HG02852 (cell line): ENCODE measurements around the gene EFNA5.

Source experiments
- ATAC-seq: cut with Tn5 transposase; IDR thresholded peaks from one replicate; pipeline ENCODE4 v1.9.1; 2021; ENCODE audit warnings: mild to moderate bottlenecking, moderate library complexity; ENCODE audit not compliant: unreplicated experiment

The EFNA5 gene

DNA sequence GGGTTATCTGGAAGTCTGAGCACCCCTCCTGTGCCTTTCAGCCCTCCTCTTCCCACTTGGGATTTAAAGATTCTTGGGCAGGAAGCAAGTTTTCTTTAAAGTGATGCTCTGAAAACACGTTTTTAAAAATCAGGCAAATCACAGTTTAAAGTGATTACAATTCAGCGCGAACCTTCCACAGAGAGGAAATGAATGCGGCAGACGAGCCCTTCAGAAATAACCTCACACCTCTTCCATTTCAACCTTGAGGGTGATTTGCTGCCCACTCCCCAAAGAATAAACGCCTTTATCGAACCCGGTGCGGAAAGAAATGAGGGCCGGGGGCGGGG lies 2.3 kb upstream of the EFNA5 start:
- ATAC-seq, result no peak

DNA sequence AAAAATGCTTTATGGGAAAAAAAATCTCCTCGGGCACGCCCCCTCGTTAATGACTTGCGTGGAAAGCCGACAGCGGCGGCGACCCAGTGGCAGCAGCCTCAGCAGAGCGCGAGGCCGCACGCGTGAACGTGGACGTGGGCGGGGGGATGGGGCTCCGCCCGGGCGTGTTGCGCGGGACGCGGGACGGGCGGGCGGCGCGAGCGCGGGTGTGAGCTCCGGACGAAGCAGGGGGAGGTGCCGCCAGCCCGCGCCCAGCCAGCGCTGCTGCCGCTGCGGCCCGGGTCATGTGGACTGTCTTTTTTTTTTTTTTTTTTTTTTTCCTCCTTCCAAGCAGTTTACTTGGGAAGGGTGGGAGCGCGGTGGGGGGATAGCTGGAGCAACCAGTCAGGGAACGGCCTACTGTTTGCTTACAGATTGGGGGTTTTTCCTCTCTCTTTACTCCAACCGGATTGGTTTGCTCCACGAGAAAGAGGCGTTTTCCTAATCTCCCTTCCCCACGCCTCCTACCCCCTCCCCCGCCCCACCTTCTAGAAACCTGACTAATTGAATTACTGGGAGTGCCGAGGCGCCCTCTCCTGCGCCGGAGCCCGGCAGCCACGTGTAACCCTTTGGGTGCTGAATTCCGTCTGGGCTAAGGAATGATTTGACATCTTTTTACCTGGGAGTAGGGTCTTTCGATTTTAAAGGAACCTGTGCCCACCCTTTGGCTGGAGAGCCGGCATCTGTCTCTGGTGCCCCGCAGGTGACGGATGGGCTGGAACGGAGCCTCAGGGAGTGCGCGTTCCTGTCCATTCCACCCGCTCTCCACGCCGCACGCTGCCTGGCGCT lies 1.7 kb upstream of the EFNA5 start:
- no peak for ATAC-seq

DNA sequence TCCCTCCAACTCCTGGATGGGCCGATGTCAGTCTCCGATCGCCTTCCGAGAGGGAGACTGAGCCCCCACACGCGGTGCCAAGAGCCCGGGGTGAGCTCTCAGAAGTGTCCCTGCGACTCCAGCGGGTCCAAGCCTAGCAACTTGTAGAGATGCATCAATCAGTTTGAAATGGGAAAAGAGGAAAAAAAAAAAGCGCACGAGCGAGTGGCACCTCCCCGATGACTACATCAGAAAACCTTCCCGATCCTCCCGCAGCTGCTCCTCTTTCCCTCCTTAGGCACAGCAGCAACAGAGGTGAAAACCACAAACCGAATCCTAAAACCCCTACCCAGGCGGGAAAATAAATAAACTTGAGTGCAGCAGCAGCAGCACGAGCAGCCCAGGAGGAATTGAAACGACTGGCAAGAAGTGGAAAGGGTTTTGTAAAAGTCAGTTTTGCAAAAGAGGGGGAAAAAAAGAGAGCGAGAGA lies 1.0 kb upstream of the EFNA5 start:
- no peak for ATAC-seq

DNA sequence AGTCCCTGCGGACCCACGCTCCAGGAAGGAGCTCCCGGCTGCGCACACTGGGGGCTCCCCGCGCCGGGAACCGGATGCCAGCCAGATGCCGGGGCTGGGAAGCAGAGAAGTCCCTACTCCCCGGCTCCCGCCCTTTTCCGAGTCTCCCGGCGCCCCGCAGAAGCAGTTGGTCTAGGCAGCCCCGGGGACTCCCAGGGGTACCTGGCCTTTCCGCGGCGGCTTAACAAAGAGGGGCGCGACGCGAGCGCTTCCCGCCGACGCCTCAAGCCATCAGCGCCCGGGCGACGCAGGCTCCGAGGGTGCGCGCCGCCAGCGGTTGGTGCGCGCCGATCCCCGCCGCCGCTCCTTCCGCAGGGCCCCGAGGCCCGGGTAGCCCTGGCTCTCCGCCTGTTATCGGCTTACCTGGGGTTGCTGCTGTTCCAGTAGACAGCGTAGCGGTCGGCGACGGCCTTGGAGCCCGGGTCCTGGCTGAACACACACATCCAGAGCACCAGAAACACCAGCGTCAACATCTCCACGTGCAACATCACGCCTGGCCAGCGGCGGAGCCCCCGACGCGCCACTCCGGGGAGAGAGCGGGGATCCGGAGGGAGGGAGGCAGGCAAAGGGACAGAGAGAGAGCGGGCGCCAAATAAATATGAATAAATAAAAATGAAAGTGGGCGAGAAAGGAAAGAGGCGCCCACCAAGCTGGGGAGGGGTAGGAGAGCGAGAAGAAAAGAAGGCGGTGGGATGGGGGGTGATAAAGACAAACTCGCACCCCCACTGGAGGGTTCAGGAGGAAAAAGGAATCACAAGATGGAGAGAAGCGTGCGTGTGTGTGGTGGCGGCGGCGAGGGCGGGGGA lies 428 bp downstream of the EFNA5 start:
- ATAC-seq, result no peak

DNA sequence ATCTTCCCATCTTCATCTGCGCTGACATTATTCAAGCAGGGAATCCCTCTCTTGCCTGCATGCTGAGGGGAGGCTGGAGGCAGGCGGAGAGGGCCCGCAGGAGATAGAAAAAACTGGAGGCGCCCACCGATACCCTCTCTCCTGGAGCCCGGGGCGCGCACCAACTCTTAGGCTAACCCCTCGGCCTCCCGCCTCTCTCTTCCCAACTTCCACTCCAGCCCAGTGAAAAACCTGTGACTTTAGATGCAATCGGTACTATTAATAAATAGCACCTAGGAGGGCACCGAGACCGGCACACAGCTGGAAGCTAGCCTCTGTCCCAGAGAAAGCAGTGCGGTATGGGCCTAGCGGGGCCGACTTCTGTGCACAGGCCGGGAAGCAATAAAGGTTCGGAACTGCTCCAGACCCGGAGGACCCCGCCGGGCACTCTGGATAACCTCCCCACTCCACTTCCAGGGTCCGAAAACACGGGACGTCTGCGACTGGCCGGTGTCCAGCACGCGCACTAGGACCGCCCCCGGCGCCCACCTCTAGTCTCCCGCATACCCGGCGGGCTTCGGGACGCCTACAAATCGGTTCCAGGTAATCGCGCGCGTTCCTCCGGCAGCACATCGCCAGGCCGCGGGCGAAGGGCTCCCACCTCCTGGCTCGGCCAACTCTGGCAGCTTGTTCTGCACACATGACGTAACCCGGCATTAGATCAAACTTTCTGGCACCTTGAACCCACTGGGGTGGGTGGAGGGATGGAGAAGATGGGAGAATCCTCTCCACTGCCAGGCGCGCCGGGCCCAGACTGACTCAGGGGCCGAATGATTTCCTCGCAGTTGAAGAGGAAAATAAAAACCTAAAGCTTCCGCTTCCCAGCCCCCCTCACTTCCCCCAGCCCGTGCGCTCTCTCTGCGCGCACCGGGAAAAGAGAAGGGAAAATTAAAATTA lies 1.4 kb downstream of the EFNA5 start:
- ATAC-seq, result no peak

DNA sequence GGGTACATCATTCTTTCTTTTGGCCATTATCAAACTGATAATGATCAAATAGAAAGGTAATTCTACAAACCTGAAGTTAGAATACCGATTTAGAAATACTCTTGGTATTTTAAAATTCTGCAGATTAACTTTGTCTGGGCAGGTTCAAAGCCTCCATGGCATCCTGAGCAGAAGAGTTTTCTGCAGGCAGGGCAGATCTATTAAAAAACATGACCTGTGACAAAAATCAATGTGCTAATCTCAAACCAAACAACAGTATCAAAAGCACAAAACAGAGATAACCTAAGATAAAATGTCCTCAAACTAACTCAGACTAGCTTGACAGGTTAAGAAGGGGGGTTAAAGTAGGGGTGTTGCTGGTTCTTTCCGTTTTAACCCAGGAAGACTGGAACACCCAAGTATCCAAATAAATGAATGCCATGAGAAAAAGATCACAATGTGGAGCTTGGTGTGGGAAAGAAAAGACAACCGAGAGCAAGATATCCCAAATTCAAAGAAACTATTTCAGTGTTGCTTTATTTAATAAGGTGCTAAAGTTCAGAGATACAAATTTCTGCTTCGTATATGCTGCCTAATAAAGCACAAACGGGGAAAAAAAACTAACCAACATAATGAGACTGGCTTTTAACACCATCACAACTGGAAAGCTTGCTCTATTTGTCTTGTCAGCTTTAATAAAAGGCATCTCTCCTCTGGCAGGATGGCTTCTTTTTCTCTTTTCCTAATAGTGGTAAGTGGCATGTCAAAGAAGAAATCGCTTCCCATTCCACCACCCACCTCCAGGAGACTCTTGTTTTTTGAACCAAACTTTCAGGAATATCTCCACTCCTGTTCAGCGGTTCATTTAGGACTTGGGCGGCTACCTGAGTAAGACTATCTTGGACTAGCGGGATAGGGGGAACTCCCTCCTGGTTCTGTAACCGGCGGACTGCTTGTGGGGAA lies 2.3 kb downstream of the EFNA5 start:
- no peak for ATAC-seq

DNA sequence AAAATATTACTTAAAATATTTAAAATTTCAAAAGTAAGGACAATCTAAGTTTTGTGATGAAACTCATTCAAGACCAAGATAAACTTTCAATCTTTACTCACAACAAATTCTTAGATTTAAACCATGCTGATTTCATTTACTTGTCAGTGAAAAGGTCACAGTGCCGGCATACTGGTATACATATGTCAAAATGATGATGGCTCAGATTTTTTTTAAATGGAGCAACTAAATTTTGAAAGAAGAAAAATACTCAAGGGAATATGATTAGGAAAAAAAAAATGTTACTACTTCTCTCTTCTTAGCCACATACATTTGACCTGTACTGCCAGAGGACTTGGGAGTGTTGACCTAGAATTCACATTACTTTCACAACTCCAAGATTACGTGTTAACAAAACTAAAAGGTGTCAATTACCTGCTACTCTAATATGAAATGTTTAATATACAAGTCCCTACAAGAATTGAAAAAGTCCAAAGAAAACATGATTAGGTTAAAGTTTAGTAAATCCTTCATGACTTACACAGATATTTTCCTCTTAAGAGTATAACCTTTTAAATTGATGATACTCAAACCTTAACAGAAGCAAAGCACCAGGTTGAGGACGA lies 4.6 kb downstream of the EFNA5 start:
- no peak for ATAC-seq

DNA sequence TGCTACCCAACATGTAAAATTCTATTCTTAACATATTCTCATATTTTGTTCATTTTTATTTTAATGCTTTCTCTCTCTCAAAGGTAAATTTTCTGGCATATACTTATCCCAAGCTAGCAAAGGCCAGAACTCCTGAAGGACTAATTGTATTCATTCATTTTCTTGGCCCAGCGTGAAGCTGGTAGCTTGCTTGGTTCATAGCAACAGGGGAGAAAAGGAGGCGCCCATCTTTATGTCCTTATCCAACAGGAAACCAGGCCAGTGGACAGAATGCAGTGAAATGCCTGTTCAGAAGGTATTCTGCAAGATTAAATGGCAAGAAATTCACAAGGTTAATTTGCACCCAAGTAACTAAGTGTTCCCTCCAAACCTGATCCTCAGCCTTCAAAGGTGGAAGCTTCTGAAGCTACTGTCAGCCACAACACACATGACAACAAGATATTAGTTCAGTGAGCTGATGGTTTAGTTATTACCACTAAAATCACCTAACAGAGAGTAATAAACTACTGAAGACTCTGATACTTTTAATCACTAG lies 5.6 kb downstream of the EFNA5 start:
- ATAC-seq, result no peak

DNA sequence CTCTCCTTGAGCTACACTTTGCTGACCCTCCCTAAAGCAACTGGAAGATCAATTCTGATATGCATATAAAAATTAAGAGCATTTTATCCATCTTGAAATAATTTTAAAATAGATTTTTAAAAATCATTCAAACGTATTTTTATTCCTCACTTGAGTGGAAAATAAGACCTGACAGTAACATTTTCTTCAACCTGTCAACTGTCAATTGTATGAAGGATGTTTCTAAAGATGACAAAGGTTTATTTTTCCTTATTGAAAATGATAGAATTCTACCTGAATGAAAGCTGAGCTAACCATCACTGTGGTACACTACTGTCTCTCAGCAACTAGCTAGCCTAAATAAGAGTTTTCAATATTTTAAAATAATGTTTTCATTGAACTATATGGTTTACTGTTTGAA lies 7.0 kb downstream of the EFNA5 start:
- ATAC-seq, result no peak

DNA sequence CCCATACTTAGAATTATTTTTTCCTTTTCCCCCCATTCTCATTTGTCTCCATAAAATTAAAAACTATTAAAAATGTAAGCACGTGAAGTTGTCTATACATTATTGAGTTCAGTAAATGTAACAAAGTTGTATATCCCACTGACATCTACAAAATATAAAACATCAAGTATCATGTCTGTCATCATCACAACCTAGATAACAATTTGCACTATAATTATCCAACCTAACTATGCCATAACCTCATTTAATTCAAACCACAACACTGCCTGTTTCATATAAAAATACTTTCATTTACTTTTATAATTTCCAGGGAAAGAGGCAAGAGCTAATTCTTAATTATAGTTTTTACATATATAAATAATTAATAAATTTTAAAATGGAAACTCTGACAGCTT lies 9.1 kb downstream of the EFNA5 start:
- ATAC-seq, result no peak

DNA sequence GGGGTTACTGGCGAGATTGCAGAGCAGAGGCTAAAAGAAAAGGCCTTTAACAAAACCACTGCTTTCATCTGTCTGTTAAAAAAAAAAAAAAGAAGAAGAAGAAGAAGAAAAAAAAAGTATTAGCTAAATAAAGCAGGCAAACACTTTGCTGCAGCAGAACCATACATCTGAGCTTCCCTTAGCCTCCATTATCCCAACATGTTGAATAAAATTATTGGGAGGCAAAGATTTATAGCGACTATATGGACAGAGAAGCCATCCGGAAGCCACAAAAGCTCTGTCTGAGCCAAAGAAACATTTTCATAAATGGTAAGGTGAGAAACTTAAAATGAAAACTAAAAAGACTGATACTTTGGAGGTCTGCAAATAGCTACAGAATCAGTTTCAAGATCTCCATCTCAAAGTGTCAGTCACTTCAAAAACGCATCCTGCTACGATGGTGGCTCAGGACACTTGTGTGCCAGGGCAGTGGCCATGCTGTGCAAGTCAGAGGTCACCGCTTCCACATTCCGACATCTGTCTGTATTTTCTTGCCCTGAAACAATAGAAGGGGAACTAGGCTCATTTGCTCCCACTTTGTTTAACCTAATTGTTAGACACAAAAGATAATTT lies 9.6 kb downstream of the EFNA5 start:
- no peak for ATAC-seq

DNA sequence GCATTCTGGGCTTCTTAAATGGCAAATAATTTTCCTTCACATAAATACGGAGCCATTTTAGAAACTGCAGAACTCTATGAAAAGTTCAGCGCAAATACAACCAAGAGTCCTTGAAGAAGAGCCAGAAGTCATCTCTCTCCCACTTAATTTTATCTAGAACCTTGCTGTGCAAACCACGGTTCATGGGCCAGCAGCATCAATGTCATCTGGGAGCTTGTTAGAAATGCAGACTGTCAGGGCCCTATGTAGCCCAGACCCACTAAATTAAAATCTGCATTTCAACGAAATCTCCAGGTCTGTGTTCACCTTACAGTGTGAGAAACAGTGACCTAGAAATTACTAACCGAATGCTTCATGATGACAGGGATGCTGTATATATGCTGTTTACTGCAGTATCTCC lies 12.2 kb downstream of the EFNA5 start:
- ATAC-seq, result no peak

DNA sequence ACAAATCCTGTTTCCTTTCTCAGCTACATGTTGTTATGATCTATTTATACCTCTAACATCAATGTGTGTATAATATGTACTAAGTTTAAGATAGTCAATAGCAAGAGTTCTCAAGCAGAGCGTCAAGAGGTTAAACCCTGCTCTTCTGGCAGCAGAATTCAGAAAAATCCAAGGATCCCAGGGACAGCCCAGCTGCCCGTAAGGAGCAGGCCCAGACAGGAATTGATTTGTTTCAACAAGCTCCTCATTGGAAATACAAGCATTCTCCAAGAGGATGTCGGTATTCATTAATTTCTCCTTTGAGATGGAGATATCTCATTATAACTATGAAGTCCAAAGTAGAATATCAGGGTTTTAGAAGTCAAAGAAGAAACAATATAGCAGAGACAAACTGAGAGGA lies 14.9 kb downstream of the EFNA5 start:
- ATAC-seq, result no peak

DNA sequence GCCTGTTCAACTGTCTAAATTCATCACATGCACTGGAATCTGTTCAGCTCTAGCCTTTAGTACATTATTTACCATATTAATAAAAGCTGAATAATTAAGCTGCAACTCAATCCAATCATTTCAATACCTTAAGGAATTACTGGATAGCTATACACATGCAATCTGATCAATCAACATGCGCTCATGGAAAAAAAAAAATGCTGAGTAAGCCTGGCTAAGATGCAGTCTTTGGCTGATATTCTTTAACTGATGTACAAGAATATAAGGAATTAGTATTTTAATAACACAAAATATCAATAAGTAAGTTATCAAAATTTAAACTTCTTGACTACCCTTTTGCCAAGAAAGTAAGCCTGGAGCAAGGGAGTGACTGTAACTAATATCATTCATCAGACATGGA lies 15.9 kb downstream of the EFNA5 start:
- ATAC-seq, result no peak

DNA sequence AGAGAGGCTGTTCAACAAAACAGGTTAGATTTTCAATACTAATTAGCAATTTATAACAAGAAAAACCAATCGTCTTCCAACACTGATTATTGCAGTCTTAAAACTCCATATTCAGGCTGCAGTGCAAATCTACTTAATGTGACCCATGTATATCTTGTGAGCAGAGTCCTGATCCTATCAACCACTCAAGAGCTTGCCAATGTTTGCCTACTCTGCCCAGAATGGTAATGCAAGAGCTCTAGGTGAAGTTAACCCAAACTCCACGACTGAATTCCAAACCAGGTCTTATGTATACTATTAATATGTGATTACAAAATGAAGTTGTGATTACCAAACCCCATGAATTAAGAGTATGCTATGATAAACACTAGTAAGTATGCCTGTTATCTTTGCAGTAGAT lies 17.1 kb downstream of the EFNA5 start:
- no peak for ATAC-seq

DNA sequence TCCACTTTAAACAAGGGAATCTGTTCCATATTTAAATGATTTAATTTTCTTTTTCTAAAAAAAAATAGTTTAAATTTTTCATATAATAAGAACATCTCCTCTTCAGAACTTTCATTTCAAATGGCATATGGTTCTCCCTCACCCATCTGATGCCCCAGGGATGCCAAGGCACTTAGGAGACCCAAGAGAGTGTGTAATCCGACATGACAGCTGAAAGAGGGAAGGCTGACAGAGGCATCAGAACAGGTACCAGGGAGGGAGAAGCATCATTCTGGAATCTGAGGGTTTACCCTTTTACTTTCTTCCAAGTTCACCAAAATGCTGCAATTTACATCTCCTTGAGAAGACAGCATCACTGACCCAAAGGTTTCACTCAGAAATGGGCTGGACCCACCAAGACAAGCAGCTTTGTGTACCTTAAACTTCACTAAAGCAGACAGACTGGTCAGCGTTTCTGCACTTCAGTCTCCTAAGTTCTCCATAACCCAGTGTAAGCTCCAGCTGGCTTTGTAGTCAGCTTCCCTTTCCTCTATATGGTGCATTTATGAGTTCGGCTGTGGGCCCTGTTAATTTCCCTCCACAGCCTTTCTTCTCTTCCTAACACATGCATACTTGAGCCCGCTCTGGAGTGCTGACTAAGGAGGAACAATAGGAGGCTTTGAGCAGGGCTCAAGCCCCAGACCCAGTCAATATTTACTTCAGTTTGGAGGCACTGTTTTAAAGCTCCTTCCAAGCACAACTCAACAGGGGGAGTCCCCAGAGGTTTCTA lies 17.7 kb downstream of the EFNA5 start:
- no peak for ATAC-seq

DNA sequence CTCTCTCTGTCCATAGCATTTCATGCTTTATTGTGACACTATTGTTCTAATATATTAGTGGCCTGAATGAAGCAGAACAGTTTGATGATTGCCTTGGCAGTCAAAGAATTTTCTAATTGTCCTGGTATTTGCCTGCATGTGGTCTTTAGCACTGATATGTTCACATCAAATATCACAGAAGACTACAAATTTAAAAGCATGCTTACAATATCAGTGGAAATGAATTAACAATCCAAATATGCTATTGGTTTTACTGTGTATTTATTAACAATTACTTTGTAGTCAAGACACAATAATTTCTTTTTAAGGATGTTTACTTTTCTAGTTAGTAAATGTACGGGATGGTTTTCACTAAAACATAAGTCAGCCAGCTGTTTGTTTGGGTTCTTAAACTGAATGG lies 18.3 kb downstream of the EFNA5 start:
- no peak for ATAC-seq

DNA sequence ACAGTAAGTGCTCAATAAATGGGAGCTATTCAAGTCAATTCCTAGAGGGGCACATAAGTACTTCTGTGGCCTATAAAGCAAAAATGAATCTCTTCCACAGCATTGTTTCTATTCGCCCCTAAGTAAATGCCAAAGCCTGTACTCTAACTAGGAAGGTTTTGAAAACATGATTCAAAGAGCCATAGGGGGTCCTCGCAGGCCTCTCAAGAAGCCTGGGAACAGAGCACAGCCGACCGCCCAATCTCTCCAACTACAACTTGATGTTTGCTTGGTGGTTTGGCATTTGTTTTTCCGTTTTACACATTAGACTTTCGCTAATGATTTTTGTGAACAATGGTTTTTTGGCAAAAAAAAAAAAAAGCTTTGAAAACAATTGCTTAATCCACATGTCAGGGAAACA lies 19.4 kb downstream of the EFNA5 start:
- ATAC-seq, result no peak
